Thyroid gland (tissue), 4 donors: ENCODE measurements around the gene SLC35F2. TPM values are rescaled to one million over a fixed set of nuclear protein-coding genes. Genes with fewer than 3 reads are reported as not detected.
"Not testable (repeated sequence)": the region's sequence is repeated elsewhere in the genome, so short reads cannot be mapped to it uniquely, and the experiment has no call there.

Experiments used
- DNase-seq, 2 donors: peaks; one replicate each; pipeline ENCODE4 v3.0.0-alpha.2; 2019
- H3K27ac ChIP-seq, 3 donors: fragments of 200-600 bp; sonication (generic); 1 replicate in 2 of 3; 2 replicates in 1 of 3; pipeline ENCODE4 v1.5.1; 2016 to 2019; ENCODE audit warnings: mild to moderate bottlenecking in 1 of 3, moderate library complexity in 1 of 3
- H3K27me3 ChIP-seq: fragments of 200-600 bp; sonication (generic); one replicate; pipeline ENCODE4 v1.5.1; 2019
- H3K36me3 ChIP-seq, 2 donors: fragments of 200-600 bp; sonication (generic); one replicate each; pipeline ENCODE4 v1.5.1; 2016 to 2019
- H3K4me1 ChIP-seq, 2 donors: fragments of 200-600 bp; sonication (generic); one replicate each; pipeline ENCODE4 v1.5.1; 2017 to 2019
- H3K4me3 ChIP-seq, 3 donors: fragments of 200-600 bp; sonication (generic); replicated peaks in 1 of 3; 1 replicate in 2 of 3; 2 replicates in 1 of 3; pipeline ENCODE4 v1.5.1; 2016; ENCODE audit warnings: mild to moderate bottlenecking in 1 of 3
- H3K9me3 ChIP-seq: fragments of 200-600 bp; sonication (generic); one replicate; pipeline ENCODE4 v1.5.1; 2017
- POLR2A ChIP-seq, 2 donors: fragments of 450-650 bp; IDR thresholded peaks; one replicate each; pipeline ENCODE4 v1.6.1; 2017; ENCODE audit warnings: antibody characterized with exemption in 2 of 2, mild to moderate bottlenecking in 2 of 2, moderate library complexity in 1 of 2
- WGBS, 2 donors: methylation state at CpG; one replicate each; pipeline ENCODE4 v1.1.5; 2017; 5-methylcytosine and 5-hydroxymethylcytosine counted together
- intact Hi-C: fragments of 100-400 bp; cut with DNase I; formaldehyde crosslinking; loops from one replicate; pipeline ENCODE4 v1.15.1; 2023
- total RNA-seq, 4 donors: library from RNA; depleted of rRNA; stranded (reverse); fragments of >200 nt; gene quantifications; one replicate each; pipeline ENCODE4 v1.2.3, GENCODE V29; 2016
- TF ChIP-seq, protein P1 (sequence below), 6 experiments: fragments of 200-600 bp in 3 of 6; fragments of 450-650 bp in 3 of 6; sonication (generic) in 3 of 6; IDR thresholded peaks; one replicate each; pipeline ENCODE4 v1.5.1; 2016 to 2019; ENCODE audit warnings: antibody characterized with exemption in 6 of 6, mild to moderate bottlenecking in 2 of 6, inconsistent platforms in 1 of 6, moderate library complexity in 1 of 6

The SLC35F2 gene
- total RNA-seq, 4 donors from 2014 or later: 8.9 to 12.9 (median 9.3) TPM

DNA sequence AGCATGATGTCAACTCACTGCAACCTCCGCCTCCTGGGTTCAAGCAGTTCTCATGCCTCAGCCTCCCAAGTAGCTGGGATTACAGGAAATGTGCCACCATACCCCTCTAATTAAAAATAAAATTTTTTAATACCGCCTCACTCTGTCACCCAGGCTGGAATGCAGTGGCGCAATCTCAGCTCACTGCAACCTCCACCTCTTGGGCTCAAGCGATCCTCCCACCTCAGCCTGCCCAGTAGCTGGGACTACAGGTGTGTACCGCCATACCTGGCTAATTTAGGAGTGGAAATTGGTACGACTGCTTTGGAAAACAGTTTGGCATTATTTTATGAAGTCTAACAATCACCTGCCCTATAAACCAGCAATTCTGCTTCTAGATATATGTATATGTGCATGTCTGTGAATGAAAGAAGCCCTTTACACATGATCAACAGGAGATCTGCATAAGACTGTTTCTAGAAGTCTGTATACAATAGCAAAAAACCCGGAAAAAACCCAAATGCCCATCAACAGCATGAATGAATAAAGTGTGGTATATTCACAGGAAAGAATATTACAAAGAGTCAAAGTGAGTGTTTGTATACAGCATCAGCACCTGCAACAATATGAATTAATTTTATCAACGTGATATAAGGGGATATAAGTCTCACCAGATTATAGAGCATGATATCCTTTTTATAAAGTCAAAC is 16.0 kb downstream of the SLC35F2 start:
- no peaks in the 10 kb centered on the region for H3K27me3 ChIP-seq
- no peak for TF ChIP-seq POLR2A (IDR thresholded peaks at IDR 0.05)
- TF ChIP-seq, protein P1, sequence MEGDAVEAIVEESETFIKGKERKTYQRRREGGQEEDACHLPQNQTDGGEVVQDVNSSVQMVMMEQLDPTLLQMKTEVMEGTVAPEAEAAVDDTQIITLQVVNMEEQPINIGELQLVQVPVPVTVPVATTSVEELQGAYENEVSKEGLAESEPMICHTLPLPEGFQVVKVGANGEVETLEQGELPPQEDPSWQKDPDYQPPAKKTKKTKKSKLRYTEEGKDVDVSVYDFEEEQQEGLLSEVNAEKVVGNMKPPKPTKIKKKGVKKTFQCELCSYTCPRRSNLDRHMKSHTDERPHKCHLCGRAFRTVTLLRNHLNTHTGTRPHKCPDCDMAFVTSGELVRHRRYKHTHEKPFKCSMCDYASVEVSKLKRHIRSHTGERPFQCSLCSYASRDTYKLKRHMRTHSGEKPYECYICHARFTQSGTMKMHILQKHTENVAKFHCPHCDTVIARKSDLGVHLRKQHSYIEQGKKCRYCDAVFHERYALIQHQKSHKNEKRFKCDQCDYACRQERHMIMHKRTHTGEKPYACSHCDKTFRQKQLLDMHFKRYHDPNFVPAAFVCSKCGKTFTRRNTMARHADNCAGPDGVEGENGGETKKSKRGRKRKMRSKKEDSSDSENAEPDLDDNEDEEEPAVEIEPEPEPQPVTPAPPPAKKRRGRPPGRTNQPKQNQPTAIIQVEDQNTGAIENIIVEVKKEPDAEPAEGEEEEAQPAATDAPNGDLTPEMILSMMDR (IDR thresholded peaks at IDR 0.05): no peak

DNA sequence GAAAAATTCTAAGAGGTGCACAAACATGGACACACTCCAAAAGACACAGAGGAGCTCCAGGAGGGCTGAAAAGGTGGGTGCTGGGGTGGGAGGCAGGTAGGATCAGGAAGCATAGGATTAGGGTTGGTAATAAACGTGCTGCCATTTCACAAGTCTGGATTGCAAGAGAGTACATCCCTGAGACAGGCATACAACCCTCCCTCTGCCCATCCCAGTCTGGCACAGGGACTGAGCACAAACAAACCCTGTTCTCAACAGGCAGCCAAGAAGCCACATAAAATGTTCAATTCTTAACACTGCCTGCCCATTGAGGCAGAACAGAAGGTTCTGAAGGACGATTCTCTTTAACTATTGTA is 18.5 kb downstream of the SLC35F2 start:
- Histone ChIP-seq H3K27ac (peak overlapping the region in 2 of 3 donors; percentile 51 to 53), H3K9me3 (no peaks in the 10 kb centered on the region), H3K36me3 (no peaks in the 10 kb centered on the region), H3K4me1 (peaks cover 8 to 18% of the 10 kb centered on the region in 2 donors), H3K4me3 (no peak overlapping the region), H3K27me3 (no peaks in the 10 kb centered on the region)
- intact Hi-C loops: no loop called here
- TF ChIP-seq, protein P1 (IDR thresholded peaks at IDR 0.05): no peak
- no peak for TF ChIP-seq POLR2A (IDR thresholded peaks at IDR 0.05)
- WGBS, 2 donors: 20 to 21% methylated on average over 2 of the region's 2 CpGs
- peak; percentile 27 to 48 for DNase-seq

More for the DNA sequence above, 16.0 kb downstream of the SLC35F2 start:
- DNase-seq: no peak
- no peak overlapping the region for H3K27ac ChIP-seq
- no peaks in the 10 kb centered on the region for H3K9me3 ChIP-seq
- WGBS, 2 donors: 84 to 96% methylated on average over 8 of the region's 8 CpGs
- no peak overlapping the region for H3K4me3 ChIP-seq
- intact Hi-C loops: no loop called here
- peaks cover 8 to 18% of the 10 kb centered on the region in 2 donors for H3K4me1 ChIP-seq
- no peaks in the 10 kb centered on the region for H3K36me3 ChIP-seq

DNA sequence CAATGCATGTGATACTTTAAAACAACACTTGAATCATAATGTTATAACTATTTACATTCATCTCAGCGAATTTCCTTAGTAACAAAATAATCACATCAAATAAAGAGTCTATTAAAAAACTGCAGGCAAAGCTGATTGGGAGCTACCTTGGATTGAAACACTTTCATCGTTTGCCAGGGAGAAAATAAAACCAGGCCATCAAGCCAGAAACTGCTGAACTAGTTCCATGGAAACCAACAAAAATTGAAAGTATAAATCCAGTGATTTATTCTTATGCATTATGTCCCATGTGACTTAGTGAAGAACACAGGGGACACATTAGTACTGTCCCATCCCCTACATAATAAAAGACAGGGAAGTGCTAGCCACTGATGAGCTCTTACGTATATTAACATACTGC is 21.7 kb downstream of the SLC35F2 start:
- H3K27ac ChIP-seq: no peak overlapping the region
- intact Hi-C loops: no loop called here
- no peak overlapping the region for H3K4me3 ChIP-seq
- H3K36me3 ChIP-seq: no peaks in the 10 kb centered on the region
- 87 to 88% methylated on average over 3 of the region's 3 CpGs for WGBS, 2 donors
- peaks cover 8 to 18% of the 10 kb centered on the region in 2 donors for H3K4me1 ChIP-seq
- H3K27me3 ChIP-seq: no peaks in the 10 kb centered on the region
- TF ChIP-seq, protein P1 (IDR thresholded peaks at IDR 0.05): no peak
- H3K9me3 ChIP-seq: no peaks in the 10 kb centered on the region
- no peak for DNase-seq

DNA sequence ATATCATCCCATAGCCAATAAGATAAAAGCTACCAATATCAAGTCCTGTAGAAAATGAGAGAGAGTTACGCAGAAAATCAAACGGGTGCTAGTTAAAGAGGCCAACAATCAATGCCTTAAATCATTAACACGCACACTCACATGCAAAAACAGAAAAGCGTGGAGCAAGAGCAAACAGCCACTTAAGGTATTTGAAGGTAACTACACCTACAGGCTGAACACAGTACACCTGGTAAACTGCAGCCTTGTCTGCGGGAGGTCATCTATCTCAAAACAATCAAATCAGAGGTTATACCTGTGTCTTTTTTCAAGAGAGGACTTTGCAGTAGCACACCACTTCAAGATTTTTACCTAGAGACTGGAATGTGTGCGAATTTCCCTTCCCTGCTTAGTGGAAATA is 23.6 kb downstream of the SLC35F2 start:
- 74 to 82% methylated on average over 6 of the region's 6 CpGs for WGBS, 2 donors
- TF ChIP-seq POLR2A (IDR thresholded peaks at IDR 0.05): no peak
- TF ChIP-seq, protein P1 (IDR thresholded peaks at IDR 0.05): no peak
- H3K27me3 ChIP-seq: no peaks in the 10 kb centered on the region
- peaks cover 4 to 5% of the 10 kb centered on the region in 2 donors for H3K4me1 ChIP-seq
- intact Hi-C loops: no loop called here
- no peak overlapping the region for H3K27ac ChIP-seq
- no peak overlapping the region for H3K4me3 ChIP-seq
- H3K9me3 ChIP-seq: no peaks in the 10 kb centered on the region
- DNase-seq: no peak
- H3K36me3 ChIP-seq: no peaks in the 10 kb centered on the region

DNA sequence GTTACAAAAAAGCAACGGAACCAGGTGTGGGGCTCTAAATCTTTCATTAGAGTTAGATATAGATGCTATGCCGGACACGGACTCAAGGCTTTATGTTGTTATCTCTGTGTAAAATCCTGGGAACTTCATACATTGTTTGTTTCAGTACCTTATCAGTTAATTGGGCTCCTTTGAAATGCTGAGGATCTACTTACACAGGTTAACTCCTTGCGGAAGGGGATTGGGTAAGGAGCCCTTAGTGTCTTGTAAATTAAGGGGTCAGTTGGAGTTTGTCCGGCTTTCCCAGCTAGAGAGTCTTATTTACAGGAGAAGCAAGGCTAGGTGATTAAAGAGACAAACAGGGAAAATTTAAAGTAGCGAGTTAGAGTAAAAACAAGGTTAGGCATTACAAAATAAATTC is 24.7 kb downstream of the SLC35F2 start:
- intact Hi-C loops, H3K36me3 ChIP-seq, H3K27ac ChIP-seq, DNase-seq, H3K4me1 ChIP-seq, H3K9me3 ChIP-seq, H3K27me3 ChIP-seq, H3K4me3 ChIP-seq: not testable (repeated sequence)
- 77 to 79% methylated on average over 6 of the region's 6 CpGs for WGBS, 2 donors
